ENCODE results near the gene TMEM163.

TMEM163 gene

DNA sequence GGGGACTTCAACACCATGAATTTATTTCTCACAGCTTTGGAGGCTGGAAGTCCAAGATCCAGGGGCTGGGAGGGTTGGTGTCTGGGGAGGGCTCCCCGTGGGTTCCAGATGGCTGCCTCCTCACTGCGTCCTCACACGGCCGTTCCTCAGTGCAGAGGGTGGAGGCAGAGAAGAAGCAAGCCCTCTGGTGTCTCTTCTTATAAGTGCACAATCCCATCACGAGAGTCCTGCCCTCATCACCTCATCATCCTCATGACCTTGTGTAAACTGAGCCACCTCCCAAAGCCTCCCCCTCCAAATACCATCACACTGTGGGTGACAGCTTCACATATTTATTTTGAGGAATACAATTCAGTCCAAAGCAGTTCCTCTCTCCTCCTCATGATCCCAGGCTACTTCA lies 26.3 kb downstream of the TMEM163 start:
- DNase-seq (ENCODE audit: low spot score), result no peak

DNA sequence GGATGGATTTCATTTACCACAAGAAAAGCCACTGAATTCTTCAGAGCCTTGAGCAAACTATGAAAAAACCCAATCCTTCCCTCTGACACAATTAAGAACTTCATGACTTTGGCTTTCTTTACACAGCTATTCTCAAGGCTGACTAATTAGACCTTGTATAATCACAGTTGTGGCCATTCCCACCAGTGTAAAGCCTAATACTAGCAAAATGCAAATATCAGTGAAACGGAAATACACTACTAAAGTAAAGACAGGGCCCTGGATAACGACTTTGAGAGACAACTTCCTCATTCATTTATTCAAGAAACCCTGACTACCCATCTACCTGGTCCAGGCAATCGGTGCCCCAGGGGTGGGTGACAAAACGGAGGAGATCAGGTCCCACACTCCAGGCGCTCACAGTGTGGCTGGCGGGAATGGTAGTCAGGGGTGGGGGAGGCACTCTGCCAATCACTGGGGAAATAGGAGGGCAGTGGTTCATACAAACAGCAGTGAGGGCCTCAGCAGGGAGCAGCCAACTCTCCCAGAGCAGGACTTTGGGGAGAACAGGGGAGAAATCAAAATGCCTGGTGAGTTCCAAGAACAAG lies 28.1 kb downstream of the TMEM163 start:
- no peak for DNase-seq (ENCODE audit: low spot score)

DNA sequence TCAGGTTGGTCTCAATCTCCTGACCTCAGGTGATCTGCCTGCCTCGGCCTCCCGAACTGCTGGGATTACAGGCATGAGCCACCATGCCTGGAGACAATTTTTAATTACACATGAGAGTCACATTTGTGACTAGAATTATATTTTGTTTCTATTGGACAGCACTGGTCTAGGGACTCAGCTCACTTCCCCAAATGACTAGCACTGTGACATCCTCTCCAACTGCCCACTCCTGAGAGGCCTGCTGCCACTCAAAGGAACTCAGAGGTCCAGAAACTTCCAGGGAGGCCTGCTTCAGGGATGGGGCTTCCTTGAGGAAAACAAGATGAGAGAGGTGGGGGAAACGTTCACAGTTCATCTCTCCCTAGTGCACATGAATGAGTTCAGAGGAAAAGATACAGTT lies 29.5 kb downstream of the TMEM163 start:
- DNase-seq (ENCODE audit: low spot score), result no peak

DNA sequence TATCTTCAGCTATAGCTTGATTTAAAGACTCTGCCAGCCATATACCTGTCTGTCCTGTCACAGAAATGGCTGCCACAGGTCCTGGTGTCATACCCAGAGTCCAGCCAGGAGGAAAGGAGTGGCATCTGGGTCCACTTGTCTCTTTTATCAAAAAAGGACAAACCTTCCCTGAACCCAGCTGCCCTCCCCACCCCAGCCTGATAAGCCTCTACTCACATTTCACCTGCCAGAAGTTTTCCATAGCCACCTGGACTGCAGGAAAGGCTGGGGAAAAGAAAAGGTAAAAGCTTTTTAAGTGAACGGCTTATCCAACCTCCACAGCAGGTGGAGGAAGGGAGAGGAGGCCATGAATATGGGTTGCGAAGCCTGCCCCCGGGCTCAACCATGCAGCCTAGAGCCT lies 32.8 kb downstream of the TMEM163 start:
- DNase-seq (ENCODE audit: low spot score), result no peak

DNA sequence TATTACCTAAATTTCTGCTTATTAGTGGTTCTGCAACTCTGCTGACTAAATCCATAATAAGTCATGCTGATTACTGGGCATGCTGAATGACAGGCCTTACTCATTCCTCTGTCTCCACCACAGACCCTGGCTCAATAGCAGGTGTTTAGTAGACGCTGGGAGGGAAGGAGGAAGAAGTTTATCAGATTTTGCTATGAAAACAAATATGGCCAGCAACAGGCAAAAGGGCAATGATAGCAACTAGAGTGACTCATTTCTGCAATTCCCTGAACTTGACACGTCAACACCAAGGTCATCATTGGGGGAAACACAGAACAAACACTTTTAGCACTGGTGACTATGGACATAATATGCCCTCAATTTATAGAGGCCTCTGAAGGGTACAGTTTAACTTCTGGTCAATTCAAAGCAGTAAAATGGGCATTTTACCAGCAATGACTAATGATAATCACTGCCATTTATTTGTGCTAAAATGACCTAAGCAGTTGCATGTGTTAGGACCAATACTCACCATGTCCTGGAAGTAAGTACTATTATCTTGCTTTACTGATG lies 35.2 kb downstream of the TMEM163 start:
- DNase-seq (ENCODE audit: low spot score), result no peak

DNA sequence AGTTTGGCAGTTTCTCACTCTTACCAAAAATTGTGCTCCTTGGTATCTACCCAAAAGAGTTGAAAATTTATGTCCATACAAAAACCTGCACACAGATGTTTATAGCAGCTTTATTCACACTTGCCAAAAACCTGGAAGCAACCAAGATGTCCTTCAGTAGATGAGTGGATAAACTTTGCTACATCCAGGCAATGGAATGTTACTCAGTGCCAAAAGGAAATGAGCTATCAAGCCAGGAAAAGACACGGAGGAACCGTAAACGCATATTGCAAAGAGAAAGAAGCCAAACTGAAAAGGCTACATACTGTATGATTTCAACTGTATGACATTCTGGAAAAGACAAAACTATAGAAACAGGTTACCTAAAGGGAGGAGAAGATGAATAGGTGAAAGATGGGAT lies 36.1 kb downstream of the TMEM163 start:
- no peak for DNase-seq (ENCODE audit: low spot score)

DNA sequence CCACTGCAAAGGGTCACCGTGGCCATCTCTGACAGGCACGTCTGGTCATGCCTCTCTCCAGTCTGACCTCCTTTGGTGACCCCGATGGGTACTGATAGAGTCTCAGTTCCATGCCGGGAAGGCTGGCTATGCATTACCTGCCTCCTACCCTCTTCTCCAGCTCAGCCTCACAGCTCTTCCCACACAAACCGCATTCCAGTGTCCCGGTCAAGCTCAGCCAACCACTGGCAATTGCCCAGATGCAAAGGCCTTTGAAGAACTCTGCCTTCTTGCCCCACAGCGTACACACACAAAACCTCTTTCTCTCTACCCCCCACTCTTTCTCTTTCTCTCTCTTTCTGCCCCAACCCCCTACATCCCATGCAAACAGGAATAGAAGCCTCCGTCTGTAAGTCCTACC lies 37.6 kb downstream of the TMEM163 start:
- no peak for DNase-seq (ENCODE audit: low spot score)

DNA sequence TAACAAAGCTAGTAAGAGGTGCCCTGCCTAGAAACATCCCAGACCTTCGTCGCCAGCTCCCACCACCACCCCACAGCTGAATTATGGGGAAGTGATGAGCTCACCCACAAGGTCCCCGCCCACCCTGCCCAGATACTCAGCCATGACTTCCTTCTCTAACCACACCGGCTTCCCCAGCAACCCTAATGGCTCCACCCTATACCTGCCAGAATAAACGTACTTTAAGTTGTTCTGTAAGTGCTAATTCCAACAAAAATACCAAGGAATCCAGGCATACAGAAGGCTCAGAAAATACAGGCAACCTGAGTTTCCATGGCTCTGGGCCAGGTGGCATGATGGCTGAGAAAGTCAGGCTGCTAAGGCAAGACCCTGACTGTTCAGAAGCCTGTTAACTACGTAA lies 39.1 kb downstream of the TMEM163 start:
- DNase-seq (ENCODE audit: low spot score), result no peak

DNA sequence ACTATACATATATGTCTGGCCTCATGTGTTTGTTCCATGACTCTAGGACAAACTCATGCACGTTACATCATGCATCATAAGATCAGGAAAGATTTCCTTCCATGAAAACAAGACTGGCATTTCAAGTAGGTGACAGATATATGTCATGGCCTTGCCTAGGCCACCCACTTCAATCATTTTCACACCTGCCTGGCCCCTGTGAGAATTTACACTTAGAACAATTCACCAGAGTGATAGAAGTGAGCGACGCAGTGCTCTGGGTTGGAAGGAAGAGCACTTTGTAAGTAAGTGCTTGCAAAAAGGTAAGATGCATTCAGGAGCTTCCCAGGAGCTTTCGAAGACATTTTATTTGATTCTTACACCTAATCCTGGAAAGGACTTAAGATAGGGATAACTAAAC lies 39.5 kb downstream of the TMEM163 start:
- no peak for DNase-seq (ENCODE audit: low spot score)

DNA sequence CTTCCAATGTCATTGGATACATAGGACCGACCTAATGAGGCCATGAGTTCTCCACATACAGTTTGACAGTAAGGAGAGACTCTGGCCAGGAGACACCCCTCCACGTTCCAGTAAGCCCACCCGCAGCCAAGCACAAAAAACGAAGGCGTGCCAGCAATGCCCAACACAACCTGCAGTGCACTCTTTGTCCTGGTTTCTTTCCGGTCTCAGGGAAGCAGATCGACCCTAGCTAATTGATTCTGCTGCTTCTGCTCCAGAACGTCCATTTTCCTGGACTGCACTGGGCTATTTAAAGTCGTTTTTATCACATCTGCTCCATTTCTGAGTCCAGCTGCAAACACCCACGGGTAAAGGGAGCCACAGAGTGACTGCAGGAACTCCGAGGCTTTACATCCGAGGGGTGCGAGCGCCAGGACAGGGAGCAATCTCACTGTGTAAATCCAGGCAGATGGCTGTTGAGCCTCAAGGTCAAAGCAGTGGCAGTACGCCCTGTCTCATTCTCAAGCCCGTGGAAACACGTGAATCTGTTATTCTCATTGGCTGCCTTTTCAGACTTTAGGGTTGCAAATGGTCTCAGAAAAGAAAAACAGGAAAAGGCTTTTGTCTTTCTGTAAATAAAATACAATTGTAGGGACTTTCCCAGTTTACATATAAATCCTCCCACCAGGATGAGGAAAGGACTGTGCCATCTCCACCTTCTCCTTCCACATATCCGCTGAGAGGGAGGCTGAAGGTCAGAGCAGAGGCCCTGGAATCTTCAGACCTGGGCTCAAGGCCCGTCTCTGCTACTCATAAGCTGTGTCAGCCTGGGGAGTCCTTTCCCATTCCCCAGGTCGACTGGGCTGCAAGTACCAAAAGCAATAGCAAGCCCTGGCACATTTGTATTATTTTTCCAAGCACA lies 40.7 kb downstream of the TMEM163 start:
- DNase-seq (ENCODE audit: low spot score), result no peak

DNA sequence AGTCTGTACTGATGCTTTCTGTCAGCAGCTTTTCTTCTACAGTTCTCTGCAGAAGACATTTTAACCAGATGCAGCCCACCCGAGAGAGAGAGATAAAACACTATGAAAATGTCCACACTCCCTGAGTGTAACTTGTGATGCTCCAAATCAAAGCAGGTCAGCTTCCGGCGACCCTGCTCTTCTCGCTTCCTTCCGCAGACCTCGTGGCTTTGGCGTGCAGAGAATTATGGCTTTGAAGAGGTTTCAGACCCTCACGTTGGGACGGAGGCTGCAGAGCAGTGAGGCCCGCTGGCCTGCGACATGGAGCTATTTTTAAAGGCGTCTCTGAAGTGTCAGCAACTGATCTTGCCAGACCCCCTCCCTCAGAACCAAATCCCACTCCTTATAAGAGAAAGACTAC lies 41.8 kb downstream of the TMEM163 start:
- DNase-seq (ENCODE audit: low spot score), result no peak

DNA sequence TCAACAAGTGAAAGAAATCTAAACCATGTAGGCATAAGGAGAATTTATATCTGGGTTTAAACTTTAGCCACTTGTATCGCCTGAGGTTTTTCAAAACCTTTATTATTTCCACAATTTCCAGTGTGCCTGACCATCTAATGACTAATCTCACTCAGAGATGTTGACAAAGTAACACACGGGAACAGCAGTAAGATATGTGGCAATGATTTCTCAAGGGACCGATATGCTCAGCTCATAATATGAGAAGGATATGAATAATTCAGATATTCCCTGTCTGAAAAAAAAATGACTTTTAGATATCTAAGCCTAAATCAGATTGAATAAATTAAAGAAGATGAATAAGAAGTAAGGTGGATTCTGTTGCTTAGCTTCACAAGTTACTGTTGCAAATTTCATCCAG lies 43.5 kb downstream of the TMEM163 start:
- no peak for DNase-seq (ENCODE audit: low spot score)

DNA sequence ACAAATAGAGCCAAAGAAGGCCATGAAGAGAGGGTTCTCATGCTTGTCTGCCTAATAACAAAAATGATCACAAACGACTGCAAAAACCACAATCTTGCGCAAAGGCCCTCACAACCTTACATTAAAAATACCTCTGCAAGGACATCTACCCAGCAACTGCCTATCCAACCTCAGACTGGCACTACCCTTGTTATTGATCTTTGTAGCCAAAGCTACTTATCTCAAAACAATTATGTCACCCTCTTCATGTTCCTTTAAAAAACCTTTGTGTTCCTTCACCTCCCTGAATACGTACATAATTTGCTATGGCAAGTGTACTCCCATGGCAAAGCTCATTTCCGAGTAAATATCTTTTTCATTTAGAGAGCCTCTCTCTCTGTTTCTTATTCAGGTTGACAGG lies 44.1 kb downstream of the TMEM163 start:
- no peak for DNase-seq (ENCODE audit: low spot score)

DNA sequence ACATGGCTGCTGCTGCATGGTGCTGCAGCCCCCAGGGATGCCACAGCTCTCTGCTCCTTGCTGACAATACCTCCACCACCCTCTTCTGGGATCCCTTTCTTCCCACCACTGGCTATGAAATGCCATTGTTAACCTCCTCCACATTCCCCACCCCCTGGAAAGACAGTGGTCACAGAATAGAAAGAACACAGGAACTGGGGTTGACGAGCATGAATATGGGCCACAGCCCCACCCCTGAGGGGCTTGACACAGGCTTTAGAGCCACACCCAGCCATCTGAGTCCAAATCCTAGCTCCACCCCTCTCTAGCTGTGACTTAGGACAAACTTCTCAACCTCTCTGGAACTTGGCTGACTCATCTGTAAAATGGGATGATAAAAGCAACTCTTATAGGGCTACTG lies 47.3 kb downstream of the TMEM163 start:
- DNase-seq (ENCODE audit: low spot score), result no peak

DNA sequence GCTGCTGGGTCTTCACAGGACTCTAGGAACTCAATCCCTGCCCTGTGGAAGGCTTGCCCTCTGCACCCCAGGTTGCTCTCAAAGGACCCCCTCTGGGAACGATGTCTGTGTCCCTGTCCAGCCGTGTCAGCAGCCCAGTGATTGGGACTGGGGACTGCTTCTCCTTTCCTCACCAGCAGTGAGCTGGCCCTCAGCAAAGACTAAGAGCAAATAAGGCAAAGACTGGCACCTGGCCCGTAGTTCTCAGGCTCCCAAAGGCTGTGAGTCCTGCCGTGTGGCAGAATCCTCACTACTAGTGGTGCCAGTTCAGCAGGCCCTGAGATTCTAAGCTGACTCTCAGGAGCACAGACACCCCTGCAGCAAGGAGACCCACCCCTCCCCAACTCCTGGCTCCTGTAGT lies 47.8 kb downstream of the TMEM163 start:
- no peak for DNase-seq (ENCODE audit: low spot score)

DNA sequence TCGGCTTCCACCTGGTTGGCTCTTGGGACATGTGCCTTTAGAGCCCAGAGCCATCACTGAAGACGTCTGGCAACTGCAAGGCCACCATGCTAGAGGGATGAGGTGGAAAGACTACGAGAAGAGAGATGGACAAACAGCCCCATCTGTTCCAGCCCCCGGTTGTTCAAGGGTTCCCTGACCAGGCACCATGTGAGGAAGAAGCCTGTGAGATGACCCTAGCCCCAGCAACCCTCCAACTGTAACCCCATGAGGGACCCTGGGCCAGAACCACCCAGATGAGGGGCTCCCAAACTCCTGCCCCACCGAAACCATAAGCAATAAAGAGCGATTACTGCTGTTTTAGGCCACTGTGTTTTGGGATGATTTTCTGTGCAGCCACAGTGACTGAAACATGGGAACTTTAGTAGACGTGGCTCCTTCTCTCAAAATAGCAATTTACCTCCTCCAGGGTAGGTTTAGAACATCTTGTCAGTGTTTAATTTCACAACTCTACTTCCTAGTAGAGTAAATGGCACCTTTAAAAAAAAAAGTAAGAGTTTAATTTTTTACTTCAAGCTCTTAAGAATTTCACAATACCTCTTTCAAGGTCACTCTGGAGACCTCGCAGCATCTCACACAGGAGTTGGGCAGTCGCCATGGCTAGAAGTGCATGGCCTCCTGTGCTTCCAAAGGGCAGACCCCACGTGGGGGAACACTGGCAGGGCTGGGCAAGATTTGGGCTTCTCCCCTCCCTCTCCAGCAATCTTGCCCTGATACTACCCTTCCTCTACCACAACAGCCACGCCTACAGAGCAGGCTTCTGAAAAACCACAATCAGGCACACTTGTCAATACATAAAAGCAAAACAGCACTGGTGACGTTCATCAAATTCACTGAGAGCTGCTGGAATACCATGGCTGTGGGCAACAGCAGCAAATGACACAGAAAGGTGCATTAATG lies 48.8 kb downstream of the TMEM163 start:
- DNase-seq (ENCODE audit: low spot score), result no peak

DNA sequence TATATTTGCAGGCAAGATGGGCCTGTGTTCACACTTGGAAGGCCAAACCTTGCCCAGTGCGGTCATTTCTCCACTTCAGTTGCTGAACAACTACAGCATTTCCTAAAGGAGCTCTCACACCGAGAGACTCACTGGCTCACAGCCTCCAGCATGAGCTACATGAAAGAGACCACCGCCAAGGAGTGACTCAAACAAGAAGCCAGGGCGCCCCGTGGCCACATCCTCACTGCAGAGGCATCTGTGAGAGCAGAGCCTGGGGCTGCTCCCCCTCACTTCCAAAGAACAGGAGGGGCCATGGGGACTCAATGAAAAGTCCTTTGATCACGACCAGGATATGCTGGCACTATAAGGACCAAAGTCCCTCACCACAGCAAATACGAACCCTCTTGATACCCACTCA lies 50.0 kb downstream of the TMEM163 start:
- no peak for DNase-seq (ENCODE audit: low spot score)

DNA sequence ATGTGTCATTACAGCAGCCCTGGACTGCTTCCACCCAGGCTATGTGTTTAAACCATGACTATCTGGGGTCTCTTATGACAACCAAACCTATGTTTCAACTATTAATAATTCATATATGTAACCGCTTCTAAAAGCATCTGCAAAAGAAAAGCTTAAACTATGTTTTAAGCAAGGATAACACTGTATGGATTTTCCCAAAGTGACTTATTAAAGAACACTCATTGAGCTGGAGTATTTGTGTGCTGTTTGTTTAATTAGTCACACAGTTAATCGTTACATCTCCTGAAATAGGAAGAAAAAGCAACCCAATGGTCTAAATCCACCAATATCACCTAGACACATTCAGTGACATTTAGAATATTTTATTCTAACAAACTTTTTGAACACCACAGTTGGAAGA lies 51.3 kb downstream of the TMEM163 start:
- DNase-seq (ENCODE audit: low spot score), result no peak

DNA sequence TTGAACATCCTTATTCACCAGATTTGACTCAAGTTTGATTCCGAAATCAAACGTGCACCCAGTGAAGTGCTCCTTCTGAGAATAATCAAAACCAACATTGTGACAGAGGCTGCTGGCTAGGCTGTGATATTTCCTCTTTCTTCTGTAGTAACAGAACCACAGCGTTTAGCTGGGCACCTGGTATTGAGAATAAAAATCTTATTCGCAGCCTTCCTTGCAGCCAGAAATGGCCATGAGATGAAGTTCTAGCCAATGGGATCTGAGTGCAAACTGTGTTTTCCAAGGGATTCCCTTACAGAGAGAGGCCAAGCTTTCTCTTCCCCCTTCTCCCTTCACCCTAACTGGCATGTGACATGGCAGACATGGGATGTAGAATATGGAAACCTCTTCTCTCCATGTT lies 51.7 kb downstream of the TMEM163 start:
- DNase-seq (ENCODE audit: low spot score), result no peak

DNA sequence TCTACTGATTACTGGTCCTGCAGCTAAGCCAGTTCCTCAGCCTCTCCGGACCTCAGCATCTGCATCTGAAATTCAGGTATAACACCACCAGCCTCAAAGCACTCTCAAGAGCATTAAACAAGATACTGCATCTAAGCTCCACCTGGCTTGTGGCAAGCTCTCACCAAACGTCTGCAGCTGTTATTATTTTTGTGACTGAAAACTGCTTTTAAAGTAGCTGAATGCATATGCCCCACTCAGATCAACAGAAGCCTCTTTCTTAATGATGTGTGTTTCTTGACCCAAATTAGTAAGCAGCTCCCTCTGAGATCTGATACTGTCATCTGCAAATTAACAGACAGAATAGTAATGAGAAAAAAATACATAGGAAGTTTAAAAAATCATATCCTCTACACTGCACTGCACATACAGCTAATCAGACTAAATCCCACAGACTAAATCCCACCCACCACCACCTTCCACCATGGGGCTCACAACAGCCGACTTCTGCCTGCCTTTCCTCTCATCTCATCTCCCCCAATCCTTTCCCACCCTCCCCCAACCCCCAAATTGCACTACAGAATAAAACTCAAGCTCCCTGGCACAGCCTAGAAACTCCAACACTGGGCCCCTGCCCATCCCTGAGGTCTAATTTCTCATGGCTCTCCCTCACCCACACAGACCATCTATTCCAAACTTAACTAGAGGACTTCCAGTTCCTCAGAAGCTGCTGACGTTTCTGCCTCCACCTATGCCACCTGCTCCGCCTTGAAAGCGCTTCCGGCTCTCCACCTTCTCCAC lies 52.9 kb downstream of the TMEM163 start:
- no peak for DNase-seq (ENCODE audit: low spot score)
